Body of pancreas (tissue), 4 donors: ENCODE data around the gene TMEM89.

Experiments
- CTCF ChIP-seq, 7 experiments: fragments of 450-650 bp in 4 of 7; fragments of 200-600 bp in 3 of 7; sonication (generic) in 3 of 7; IDR thresholded peaks; one replicate each; pipeline ENCODE4 v1.5.1; 2016 to 2019; ENCODE audit warnings: antibody characterized with exemption in 7 of 7
- POLR2A ChIP-seq, 3 donors: fragments of 450-650 bp; IDR thresholded peaks; one replicate each; pipeline ENCODE4 v1.6.1; 2016; ENCODE audit warnings: antibody characterized with exemption in 3 of 3, mild to moderate bottlenecking in 2 of 3

DNA sequence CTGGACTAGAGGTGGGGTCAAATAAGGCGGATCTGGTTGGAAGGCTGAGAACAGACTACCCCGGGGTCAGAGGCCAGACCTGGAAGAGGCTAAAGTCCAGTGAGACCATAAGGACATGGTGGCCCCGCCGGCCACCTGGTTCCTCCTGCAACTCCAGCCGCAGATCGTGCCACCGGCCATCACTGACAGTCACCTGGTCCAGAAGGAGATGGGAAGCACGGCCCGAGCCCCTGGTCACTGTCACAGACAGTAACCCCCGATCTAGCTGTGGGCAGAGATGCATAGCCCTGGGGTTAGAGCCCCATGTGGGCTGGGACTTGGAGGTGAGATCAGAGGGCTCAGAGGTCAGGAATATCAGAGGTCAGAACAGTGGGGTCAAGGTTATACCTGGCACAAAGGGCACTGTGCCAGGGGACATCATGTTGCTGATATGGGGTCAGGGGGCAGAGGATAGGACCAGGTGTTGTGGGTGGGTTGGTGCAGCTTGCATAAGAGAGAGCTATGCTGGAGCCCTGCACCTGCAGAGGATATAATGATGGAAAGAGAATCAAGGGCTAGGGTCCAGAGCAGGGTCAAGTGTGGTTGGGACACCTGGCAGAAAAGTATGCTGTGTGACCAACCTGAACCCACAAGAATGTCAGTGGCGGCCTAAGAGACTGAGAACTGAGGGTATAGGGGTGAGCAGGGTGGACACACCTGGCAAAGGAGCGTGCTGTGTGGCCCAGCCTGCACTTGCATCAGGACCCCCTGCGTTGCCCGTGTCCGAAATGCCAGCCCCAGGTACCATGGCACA is 31.6 kb upstream of the TMEM89 start:
- TF ChIP-seq CTCF (IDR thresholded peaks at IDR 0.05): no peak
- no peak for TF ChIP-seq POLR2A (IDR thresholded peaks at IDR 0.05)
